Measurements from ENCODE around the gene PTBP2. TPM values are rescaled to one million over a fixed set of nuclear protein-coding genes. Genes with fewer than 3 reads are reported as not detected.

PTBP2 gene
- total RNA-seq, 4 donors from 2014 or later: 42.0 to 90.2 (median 51.2) TPM

- DNase-seq (ENCODE audit: low spot score in 2 of 2): no peak
- Histone ChIP-seq H3K9me3 (peaks cover 0 to 2% (median 0%) of the 10 kb centered on the region in 4 donors), H3K4me3 (no peak overlapping the region), H3K4me1 (no peaks in the 10 kb centered on the region), H3K27ac (no peak overlapping the region), H3K36me3 (no peaks in the 10 kb centered on the region), H3K27me3 (no peaks in the 10 kb centered on the region)
- TF ChIP-seq POLR2A (IDR thresholded peaks at IDR 0.05): no peak
- TF ChIP-seq EP300 (IDR thresholded peaks at IDR 0.05): no peak
- TF ChIP-seq CTCF (IDR thresholded peaks at IDR 0.05): no peak
- 56 to 64% methylated on average over 1 of the region's 1 CpG for WGBS, 2 donors
Measured at GRCh38 chr1:96688767-96689166, 32.8 kb upstream of the PTBP2 start.

- Histone ChIP-seq H3K4me1 (no peaks in the 10 kb centered on the region), H3K27ac (no peak overlapping the region), H3K9me3 (peaks cover 0 to 13% (median 0%) of the 10 kb centered on the region in 4 donors), H3K27me3 (no peaks in the 10 kb centered on the region), H3K4me3 (no peak overlapping the region), H3K36me3 (no peaks in the 10 kb centered on the region)
- TF ChIP-seq EP300 (IDR thresholded peaks at IDR 0.05): no peak
- TF ChIP-seq POLR2A (IDR thresholded peaks at IDR 0.05): no peak
- TF ChIP-seq CTCF (IDR thresholded peaks at IDR 0.05): no peak
- DNase-seq (ENCODE audit: low spot score in 2 of 2): no peak
- WGBS, 2 donors: 84 to 92% methylated on average over 3 of the region's 3 CpGs
Measured at GRCh38 chr1:96695954-96696353, 25.6 kb upstream of the PTBP2 start.

- H3K27ac ChIP-seq: no peak overlapping the region
- no peaks in the 10 kb centered on the region for H3K27me3 ChIP-seq
- no peaks in the 10 kb centered on the region for H3K36me3 ChIP-seq
- H3K4me1 ChIP-seq: no peaks in the 10 kb centered on the region
- no peak for TF ChIP-seq EP300 (IDR thresholded peaks at IDR 0.05)
- no peak for TF ChIP-seq POLR2A (IDR thresholded peaks at IDR 0.05)
- 61 to 70% methylated on average over 5 of the region's 5 CpGs for WGBS, 2 donors
- H3K9me3 ChIP-seq: peaks cover 0 to 13% (median 0%) of the 10 kb centered on the region in 4 donors
- no peak for DNase-seq (ENCODE audit: low spot score in 2 of 2)
- H3K4me3 ChIP-seq: no peak overlapping the region
Measured at GRCh38 chr1:96698342-96698983, 23.1 kb upstream of the PTBP2 start.

GRCh38 chr1:96703186-96703585 lies 18.4 kb upstream of the PTBP2 start:
- Histone ChIP-seq H3K9me3 (peaks cover 0 to 13% (median 0%) of the 10 kb centered on the region in 4 donors), H3K4me1 (no peaks in the 10 kb centered on the region), H3K27me3 (no peaks in the 10 kb centered on the region), H3K27ac (no peak overlapping the region), H3K4me3 (no peak overlapping the region), H3K36me3 (no peaks in the 10 kb centered on the region)
- TF ChIP-seq EP300 (IDR thresholded peaks at IDR 0.05) (no peak), CTCF (IDR thresholded peaks at IDR 0.05) (no peak), POLR2A (IDR thresholded peaks at IDR 0.05) (no peak)
- no peak for DNase-seq (ENCODE audit: low spot score in 2 of 2)
- 89 to 90% methylated on average over 1 of the region's 1 CpG for WGBS, 2 donors

GRCh38 chr1:96707023-96707422 lies 14.6 kb upstream of the PTBP2 start:
- Histone ChIP-seq H3K27ac (no peak overlapping the region), H3K27me3 (no peaks in the 10 kb centered on the region), H3K36me3 (no peaks in the 10 kb centered on the region), H3K9me3 (no peaks in the 10 kb centered on the region), H3K4me3 (no peak overlapping the region), H3K4me1 (no peaks in the 10 kb centered on the region)
- DNase-seq (ENCODE audit: low spot score in 2 of 2): no peak
- 86% methylated on average over 3 of the region's 3 CpGs for WGBS, 2 donors
- TF ChIP-seq POLR2A (IDR thresholded peaks at IDR 0.05) (no peak), EP300 (IDR thresholded peaks at IDR 0.05) (no peak), CTCF (IDR thresholded peaks at IDR 0.05) (no peak)
